ENCODE data around the gene UQCC3.
"Not testable (repeated sequence)": the region's sequence is repeated elsewhere in the genome, so short reads cannot be mapped to it uniquely, and the experiment has no call there.

The UQCC3 gene

DNA sequence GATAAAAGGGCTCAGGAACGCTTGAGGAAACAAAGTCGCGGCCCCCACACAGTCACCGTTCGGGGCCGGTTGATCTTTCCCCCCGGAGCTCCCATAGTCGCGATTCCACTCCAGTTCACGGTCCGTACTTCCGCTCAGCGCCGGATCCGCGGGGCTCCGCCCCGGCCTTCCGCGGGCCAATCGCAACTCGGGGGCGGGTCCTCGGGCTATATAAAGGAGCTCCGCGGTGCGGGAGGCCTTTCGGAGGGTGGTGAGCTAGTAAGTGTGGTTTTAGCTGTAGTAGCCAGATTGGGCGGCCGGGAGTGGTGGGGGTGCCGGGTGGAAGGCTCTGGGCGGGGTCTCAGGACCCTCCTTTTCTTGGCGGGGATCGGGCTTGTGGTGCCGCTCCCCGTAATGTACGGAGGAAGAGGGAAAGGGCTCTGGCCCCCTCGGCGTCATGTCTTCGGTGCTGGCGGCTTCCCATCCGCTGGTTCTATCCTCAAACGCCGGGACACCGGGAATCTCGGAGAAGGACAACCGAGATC lies 6.3 kb upstream of the UQCC3 start, which contains the start of the genes C11orf98 and CSKMT:
Gene C11orf98, minus strand, starts transcription at position 136 of the 524 bp plus-strand sequence. Its CDS starts 41 bp downstream, at position 95.
Gene CSKMT, plus strand, starts transcription at position 238 of the 524 bp plus-strand sequence. CDS start 568 bp downstream, outside the sequence.
- no peak for TF ChIP-seq Cebpa-rat (IDR thresholded peaks at IDR 0.05)
- Histone ChIP-seq H3K9ac (peak within 1 kb of the TSS; percentile 97), H4K20me1 (peaks cover 16% of the 10 kb centered on the region), H3K36me3 (peaks cover 56% of the 10 kb centered on the region), H3K4me3 (peak within 1 kb of the TSS; percentile 96), H3K27me3 (no peaks in the 10 kb centered on the region), H3K9me3 (no peaks in the 10 kb centered on the region), H3K4me2 (peak within 1 kb of the TSS; percentile 97), H3K27ac (peak within 1 kb of the TSS; percentile 92), H3K4me1 (peaks cover 46% of the 10 kb centered on the region)

DNA sequence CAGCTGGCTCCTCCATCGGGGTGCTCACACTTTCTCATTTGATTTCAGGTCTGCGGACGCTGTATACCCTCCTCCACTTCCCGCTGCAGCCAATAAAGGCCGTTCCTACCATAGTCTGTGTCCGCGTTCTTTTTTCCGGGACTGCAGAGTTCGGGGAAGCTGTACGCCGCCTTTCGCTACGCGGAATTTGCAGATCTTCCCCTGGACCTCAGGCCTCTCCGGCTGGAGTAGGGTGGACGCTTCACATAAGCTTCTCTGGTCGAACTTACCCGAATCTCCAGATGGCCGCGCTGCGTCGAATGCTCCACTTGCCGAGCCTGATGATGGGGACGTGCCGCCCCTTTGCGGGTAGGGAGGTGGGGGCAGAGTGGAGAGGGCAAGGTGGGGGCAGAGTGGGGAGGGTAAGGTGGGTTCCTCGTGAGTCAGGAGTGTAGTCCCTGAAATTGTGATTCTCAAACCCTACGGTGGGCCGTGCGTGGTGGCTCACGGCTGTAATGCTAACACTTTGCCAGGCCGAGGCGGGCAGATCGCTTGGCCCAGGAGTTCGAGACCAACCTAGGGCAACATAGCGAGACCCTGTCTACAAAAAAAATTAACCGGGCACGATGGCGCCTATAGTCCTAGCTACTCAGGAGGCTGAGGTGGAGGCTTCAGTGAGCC lies 5.7 kb upstream of the UQCC3 start:
- H3K4me3 ChIP-seq = peak overlapping the region; percentile 96
- peak overlapping the region; percentile 97 for H3K4me2 ChIP-seq
- H3K27me3 ChIP-seq = no peaks in the 10 kb centered on the region
- H3K36me3 ChIP-seq = peaks cover 52% of the 10 kb centered on the region
- no peak for TF ChIP-seq Cebpa-rat (IDR thresholded peaks at IDR 0.05)
- H4K20me1 ChIP-seq = peaks cover 16% of the 10 kb centered on the region
- peaks cover 52% of the 10 kb centered on the region for H3K4me1 ChIP-seq
- peak overlapping the region; percentile 97 for H3K9ac ChIP-seq
- no peaks in the 10 kb centered on the region for H3K9me3 ChIP-seq
- H3K27ac ChIP-seq = peak overlapping the region; percentile 92

DNA sequence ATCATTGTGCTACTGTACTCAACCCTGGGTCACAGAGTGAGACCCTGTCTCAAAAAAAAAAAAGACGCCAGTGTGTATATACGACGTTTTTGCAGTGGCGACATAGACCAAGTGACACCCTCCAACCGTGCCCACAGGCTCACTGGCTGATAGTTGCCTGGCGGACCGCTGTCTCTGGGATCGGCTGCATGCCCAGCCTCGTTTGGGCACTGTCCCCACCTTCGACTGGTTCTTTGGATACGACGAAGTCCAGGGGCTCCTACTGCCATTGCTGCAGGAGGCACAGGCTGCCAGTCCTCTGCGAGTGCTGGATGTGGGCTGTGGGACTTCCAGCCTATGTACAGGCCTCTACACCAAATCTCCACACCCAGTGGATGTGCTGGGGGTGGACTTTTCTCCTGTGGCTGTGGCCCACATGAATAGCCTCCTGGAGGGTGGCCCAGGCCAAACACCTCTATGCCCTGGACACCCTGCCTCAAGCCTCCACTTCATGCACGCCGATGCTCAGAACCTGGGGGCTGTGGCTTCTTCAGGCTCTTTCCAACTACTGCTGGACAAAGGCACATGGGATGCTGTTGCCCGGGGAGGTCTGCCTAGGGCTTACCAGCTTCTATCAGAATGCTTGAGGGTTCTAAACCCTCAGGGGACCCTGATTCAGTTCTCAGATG lies 5.1 kb upstream of the UQCC3 start:
- Histone ChIP-seq H3K4me2 (peak overlapping the region; percentile 97), H3K27me3 (no peaks in the 10 kb centered on the region), H3K27ac (peak overlapping the region; percentile 92), H4K20me1 (peaks cover 16% of the 10 kb centered on the region), H3K9me3 (no peaks in the 10 kb centered on the region), H3K4me1 (peaks cover 55% of the 10 kb centered on the region), H3K36me3 (peaks cover 46% of the 10 kb centered on the region), H3K4me3 (peak overlapping the region; percentile 96), H3K9ac (peak overlapping the region; percentile 97)
- TF ChIP-seq Cebpa-rat (IDR thresholded peaks at IDR 0.05) = no peak

DNA sequence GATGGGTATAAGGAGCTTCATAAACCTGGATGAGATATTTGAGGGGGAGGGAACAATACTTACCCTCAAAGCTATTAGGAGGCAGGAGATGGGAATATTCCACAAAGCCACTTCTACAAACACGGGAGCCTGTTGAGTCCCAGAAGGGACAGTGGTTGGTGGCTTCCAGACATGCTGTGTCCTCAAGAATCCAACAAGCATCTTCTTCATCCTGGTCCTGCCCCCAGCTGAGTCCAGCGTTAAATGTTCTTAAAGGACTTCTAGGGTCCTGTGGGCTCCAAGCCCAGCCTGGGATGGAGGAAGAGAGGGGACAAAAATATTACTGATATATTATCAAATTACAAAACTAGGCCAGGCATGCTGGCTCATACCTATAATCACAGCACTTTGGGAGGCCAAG lies 4.0 kb upstream of the UQCC3 start:
- peak overlapping the region; percentile 97 for H3K4me2 ChIP-seq
- peaks cover 57% of the 10 kb centered on the region for H3K4me1 ChIP-seq
- H3K36me3 ChIP-seq = peaks cover 35% of the 10 kb centered on the region
- H3K27ac ChIP-seq = no peak overlapping the region
- H3K9me3 ChIP-seq = no peaks in the 10 kb centered on the region
- H4K20me1 ChIP-seq = peaks cover 17% of the 10 kb centered on the region
- no peak for TF ChIP-seq Cebpa-rat (IDR thresholded peaks at IDR 0.05)
- no peaks in the 10 kb centered on the region for H3K27me3 ChIP-seq
- peak overlapping the region; percentile 97 for H3K9ac ChIP-seq
- H3K4me3 ChIP-seq = 0 out of 2 replicates have a peak overlapping the region, but pooled peaks have one; percentile 96

DNA sequence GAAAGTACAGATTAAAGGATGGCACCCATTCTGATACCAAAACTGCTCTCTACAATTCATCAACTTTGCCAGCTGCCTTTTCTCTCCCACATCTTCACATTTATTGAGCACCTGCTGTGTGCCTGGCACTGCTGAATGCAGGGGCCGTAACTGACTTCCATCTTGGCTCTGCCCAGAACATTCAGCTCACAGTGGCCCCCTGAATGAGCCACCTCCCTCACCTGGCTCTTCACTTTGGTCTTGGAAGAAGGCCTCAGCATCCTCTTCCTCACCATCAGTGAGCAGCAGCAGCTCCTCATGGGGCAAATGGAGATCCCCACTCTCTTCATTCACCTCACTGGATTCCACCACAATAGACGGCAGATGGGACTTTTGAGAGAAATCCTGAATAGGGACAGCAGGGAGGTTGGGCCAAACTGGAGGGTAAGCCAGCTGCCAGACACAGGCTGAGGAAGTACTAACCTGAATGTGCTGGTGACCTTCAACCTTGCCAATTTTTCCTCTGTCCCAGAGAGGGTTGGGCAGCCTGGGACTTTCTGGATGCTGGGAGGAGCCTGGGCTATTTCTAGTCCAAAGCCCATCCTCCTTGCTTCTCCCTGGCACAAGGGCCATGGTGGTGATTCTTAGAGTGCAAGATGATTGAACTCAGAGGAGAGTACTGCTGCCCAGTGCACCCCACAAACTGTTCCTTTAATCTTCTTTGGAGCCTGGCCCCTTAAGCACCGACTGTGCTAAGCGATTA lies 1.9 kb upstream of the UQCC3 start:
- H3K27me3 ChIP-seq = no peaks in the 10 kb centered on the region
- peak overlapping the region; percentile 91 for H3K4me2 ChIP-seq
- peaks cover 31% of the 10 kb centered on the region for H4K20me1 ChIP-seq
- 0 out of 2 replicates have a peak overlapping the region, but pooled peaks have one; percentile 5 for H3K9ac ChIP-seq
- no peak for TF ChIP-seq Cebpa-rat (IDR thresholded peaks at IDR 0.05)
- H3K36me3 ChIP-seq = peaks cover 47% of the 10 kb centered on the region
- H3K4me3 ChIP-seq = no peak overlapping the region
- H3K4me1 ChIP-seq = peaks cover 66% of the 10 kb centered on the region
- no peaks in the 10 kb centered on the region for H3K9me3 ChIP-seq
- no peak overlapping the region for H3K27ac ChIP-seq

DNA sequence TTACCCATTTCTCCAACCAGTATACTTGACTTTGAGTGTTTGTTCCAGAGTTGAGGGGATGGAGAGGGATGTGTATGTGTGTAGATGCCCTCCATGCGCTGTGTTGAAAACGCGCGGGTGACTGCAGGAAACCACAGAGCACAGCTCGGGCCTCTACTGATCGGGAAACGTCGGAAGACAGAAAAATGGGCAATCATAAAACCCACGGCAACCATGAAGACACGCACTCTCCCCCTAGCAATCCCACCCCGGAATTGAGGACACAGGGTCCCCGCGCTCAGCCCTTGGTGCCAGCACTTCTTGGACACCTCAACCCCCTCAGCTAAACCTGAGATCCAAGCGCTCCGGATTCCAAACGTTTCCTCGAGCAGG lies 251 bp upstream of the UQCC3 start:
- Histone ChIP-seq H3K9ac (peak overlapping the region; percentile 95), H3K4me2 (peak overlapping the region; percentile 91), H3K4me1 (peaks cover 62% of the 10 kb centered on the region), H3K4me3 (peak overlapping the region; percentile 87), H3K27me3 (no peaks in the 10 kb centered on the region), H3K9me3 (no peaks in the 10 kb centered on the region), H4K20me1 (peaks cover 31% of the 10 kb centered on the region), H3K27ac (peak overlapping the region; percentile 86), H3K36me3 (peaks cover 61% of the 10 kb centered on the region)
- TF ChIP-seq Cebpa-rat (IDR thresholded peaks at IDR 0.05) = no peak

DNA sequence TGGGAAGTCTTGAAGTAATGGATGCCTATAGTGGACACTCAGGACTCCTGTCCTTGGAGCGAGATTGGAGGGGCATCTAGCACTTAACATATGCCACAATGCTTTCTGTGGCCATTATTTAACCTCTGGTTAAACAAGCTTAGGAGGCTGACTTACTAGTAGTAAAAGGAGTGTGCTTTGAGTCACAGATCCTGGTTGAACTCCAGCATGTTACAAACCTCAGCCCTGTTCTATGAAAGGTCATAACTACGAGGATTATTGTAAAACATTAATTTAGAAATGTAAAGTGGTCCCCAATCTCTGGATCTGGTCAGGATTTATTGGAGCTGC lies 1.7 kb downstream of the UQCC3 start:
- no peaks in the 10 kb centered on the region for H3K27me3 ChIP-seq
- peaks cover 37% of the 10 kb centered on the region for H4K20me1 ChIP-seq
- peak overlapping the region; percentile 95; the same call in 1 of the 2 replicates for H3K9ac ChIP-seq
- peak overlapping the region; percentile 87; the same call in 1 of the 2 replicates for H3K4me3 ChIP-seq
- peaks cover 63% of the 10 kb centered on the region for H3K36me3 ChIP-seq
- TF ChIP-seq Cebpa-rat (IDR thresholded peaks at IDR 0.05) = no peak
- peaks cover 59% of the 10 kb centered on the region for H3K4me1 ChIP-seq
- H3K27ac ChIP-seq = no peak overlapping the region
- H3K9me3 ChIP-seq = no peaks in the 10 kb centered on the region
- peak overlapping the region; percentile 91 for H3K4me2 ChIP-seq

DNA sequence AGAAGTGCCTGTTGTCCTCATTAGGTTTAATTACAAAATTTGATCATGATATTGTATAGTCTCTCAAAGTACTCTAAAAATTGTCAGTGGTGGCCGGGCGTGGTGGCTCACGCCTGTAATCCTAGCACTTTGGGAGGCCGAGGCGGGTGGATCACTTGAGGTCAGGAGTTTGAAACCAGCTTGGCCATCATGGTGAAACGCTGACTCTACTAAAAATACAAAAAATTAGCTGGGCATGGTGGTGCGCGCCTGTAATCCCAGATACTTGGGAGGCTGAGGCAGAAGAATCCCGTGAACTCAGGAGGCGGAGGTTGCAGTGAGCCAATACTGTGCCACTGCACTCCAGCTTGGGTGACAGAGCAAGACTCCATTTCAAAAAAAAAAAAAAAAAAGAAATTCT lies 3.9 kb downstream of the UQCC3 start:
- not testable (repeated sequence) for H3K27me3 ChIP-seq, H3K27ac ChIP-seq, H3K4me3 ChIP-seq, H3K9ac ChIP-seq, H3K9me3 ChIP-seq, H3K4me2 ChIP-seq
- Histone ChIP-seq H3K4me1 (peaks cover 56% of the 10 kb centered on the region), H3K36me3 (peaks cover 54% of the 10 kb centered on the region), H4K20me1 (peaks cover 38% of the 10 kb centered on the region)

DNA sequence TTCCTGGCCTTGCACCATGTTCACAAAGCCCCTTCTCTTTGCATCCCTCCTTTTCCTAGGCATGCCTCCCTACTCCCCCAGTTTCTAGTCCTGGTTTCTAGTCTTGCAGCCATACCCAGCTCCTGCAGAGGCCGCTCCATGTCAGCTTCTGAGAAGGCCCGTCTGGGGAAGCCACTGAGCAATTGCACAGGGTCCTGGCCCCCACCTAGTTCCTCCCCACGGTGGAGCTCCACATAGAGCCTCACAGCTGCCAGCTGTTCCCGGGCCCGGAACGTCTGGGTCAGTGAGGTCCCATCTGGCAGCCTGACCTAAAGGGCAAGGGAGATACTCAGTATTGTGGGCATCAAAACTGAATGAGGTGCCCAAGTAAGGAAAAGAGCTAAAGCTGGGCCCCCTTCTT lies 5.2 kb downstream of the UQCC3 start:
- no peak for TF ChIP-seq Cebpa-rat (IDR thresholded peaks at IDR 0.05)
- H3K4me2 ChIP-seq = 0 out of 2 replicates have a peak overlapping the region, but pooled peaks have one; percentile 94
- no peaks in the 10 kb centered on the region for H3K9me3 ChIP-seq
- no peak overlapping the region for H3K4me3 ChIP-seq
- H3K27me3 ChIP-seq = no peaks in the 10 kb centered on the region
- peaks cover 38% of the 10 kb centered on the region for H4K20me1 ChIP-seq
- peak overlapping the region; percentile 93; the same call in 1 of the 2 replicates for H3K9ac ChIP-seq
- H3K27ac ChIP-seq = no peak overlapping the region
- H3K36me3 ChIP-seq = peaks cover 54% of the 10 kb centered on the region
- H3K4me1 ChIP-seq = peaks cover 60% of the 10 kb centered on the region

All from BLaER1 (cell line).